ENCODE results near the gene ABCE1. TPM values are rescaled to one million over a fixed set of nuclear protein-coding genes. Genes with fewer than 3 reads are reported as not detected.

The ABCE1 gene
- total and polyA plus RNA-seq, 2 donors (not counting 1 experiment from before 2014, with no cell fraction given): 31.3 to 46.2 TPM

DNA sequence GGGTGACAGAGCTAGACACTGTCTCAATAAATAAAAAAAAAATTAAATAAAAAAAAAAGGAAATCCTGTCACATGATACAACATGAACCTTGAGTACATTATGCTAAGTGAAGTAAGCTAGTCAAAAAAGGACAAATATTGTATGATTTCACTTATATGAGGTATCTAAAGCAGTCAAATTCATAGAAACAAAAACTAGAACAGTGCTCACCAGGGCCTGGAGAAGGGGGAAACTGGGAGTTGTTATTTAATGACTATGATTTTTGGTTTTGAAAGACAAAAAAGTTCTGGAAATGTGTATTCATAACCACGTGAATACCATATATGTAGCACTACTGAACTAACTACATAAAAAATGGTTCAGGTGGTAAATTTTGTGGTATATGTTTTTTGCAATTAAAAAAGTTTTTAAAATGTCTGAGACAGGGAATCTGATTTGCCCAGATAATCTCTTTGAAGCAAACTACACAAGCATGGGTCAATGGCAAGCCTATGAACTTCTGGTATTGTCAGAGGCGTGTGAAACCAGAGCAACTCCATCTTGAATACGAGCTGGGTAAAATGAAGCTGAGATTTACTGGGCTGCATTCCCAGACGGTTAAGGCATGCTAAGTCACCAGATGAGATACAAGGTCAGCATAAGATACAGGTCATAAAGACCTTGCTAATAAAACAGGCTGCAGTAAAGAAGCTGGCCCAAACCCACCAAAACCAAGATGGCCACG, 42.4 kb upstream of the ABCE1 start:
- no peaks in the 10 kb centered on the region for H3K27me3 Mint-ChIP-seq
- no peak for ATAC-seq (ENCODE audit: low read depth)
- POLR2A ChIA-PET: no interaction called here

More for the DNA sequence above, 42.4 kb upstream of the ABCE1 start:
- Histone ChIP-seq H3K27ac (ENCODE audit: low read length in 2 of 2) (no peak overlapping the region), H3K27me3 (replicated peaks in 1 of 4; ENCODE audit: control extremely low read depth in 1 of 4, control insufficient read depth in 3 of 4, insufficient read depth in 4 of 4, low read length in 3 of 4) (no peaks in the 10 kb centered on the region), H4K20me1 (ENCODE audit: control insufficient read depth, insufficient read depth, low read length, poor library complexity, severe bottlenecking) (no peaks in the 10 kb centered on the region), H3K4me1 (ENCODE audit: control insufficient read depth in 2 of 2, insufficient read depth in 2 of 2, low read length in 2 of 2) (no peaks in the 10 kb centered on the region), H3K36me3 (replicated peaks in 1 of 2; ENCODE audit: control extremely low read depth in 1 of 2, control insufficient read depth in 1 of 2, extremely low read depth in 1 of 2, insufficient read depth in 2 of 2, low read length in 1 of 2) (peaks cover 0 to 7% of the 10 kb centered on the region in 2 experiments), H3K4me2 (replicated peaks; ENCODE audit: low read depth, low read length, poor library complexity, severe bottlenecking) (no peak overlapping the region), H3K79me2 (ENCODE audit: control insufficient read depth, insufficient read depth, low read length) (no peaks in the 10 kb centered on the region), H3K9me3 (ENCODE audit: control extremely low read depth in 1 of 3, control insufficient read depth in 2 of 3, insufficient read depth in 1 of 3, low read length in 2 of 3) (no peaks in the 10 kb centered on the region), H3K4me3 (ENCODE audit: control extremely low read depth in 1 of 5, extremely low read depth in 1 of 5, insufficient read depth in 1 of 5, low read depth in 2 of 5, low read length in 4 of 5) (no peak overlapping the region), H3K9ac (ENCODE audit: low read length) (no peak overlapping the region), H2AFZ (ENCODE audit: insufficient read depth, low read depth, low read length, poor library complexity, severe bottlenecking) (no peak overlapping the region)
- TF ChIP-seq EZH2 (IDR thresholded peaks at IDR 0.05; ENCODE audit: borderline replicate concordance, insufficient read depth, low read depth, low read length, poor library complexity, severe bottlenecking) (no peak), CTCF (IDR thresholded peaks at IDR 0.05) (no peak)
- H3K9me3 Mint-ChIP-seq (ENCODE audit: insufficient read depth): no peaks in the 10 kb centered on the region
- WGBS (ENCODE audit: insufficient coverage): 100% methylated on average over 4 of the region's 5 CpGs
- H3K4me1 Mint-ChIP-seq: no peaks in the 10 kb centered on the region
- no peak overlapping the region for H3K4me3 Mint-ChIP-seq
- CTCF ChIA-PET: interaction anchor here (0.5 kb wide), 1 partner anchor 17 kb away, joined by 3 read pairs; no protein-coding TSS in a partner anchor
- intact Hi-C loops (cut with micrococcal nuclease): no loop called here
- DNase-seq: no peak
- H3K27ac Mint-ChIP-seq: no peak overlapping the region

Data from B cell (primary cell).